ENCODE measurements around the gene CD40LG.

- TF ChIP-seq POLR2A (IDR thresholded peaks at IDR 0.05; ENCODE audit: low read length) (no peak), GATA1 (IDR thresholded peaks at IDR 0.05; ENCODE audit: low read depth, low read length) (no peak)
Observed at GRCh38 chrX:136660896-136661295, 12.9 kb downstream of the CD40LG start.
